ENCODE data around the gene EREG. TPM values are rescaled to one million over a fixed set of nuclear protein-coding genes. Genes with fewer than 3 reads are reported as not detected.

The EREG gene
- total and polyA plus RNA-seq, 2 of the 8 experiments (the other 6 are each of a cell fraction or from before 2014, with no cell fraction given): not detected

GRCh38 chr4:74397748-74398426 lies 32.9 kb downstream of the EREG start:
- DNase-seq (ENCODE audit: low read depth in 1 of 2, low spot score in 2 of 2) (no peak), FAIRE-seq (no peak)
- ChIA-PET CTCF (ENCODE audit: partially characterized antibody) (interaction anchor here (1.3 kb wide), 1 partner anchor 22 kb away, joined by 5 read pairs; no protein-coding TSS in a partner anchor), POLR2A (ENCODE audit: partially characterized antibody) (no interaction called here)
- Histone ChIP-seq H3K14ac (ENCODE audit: insufficient read length) (no peak overlapping the region), H3K27me3 (replicated peaks in 1 of 4; ENCODE audit: control insufficient read depth in 3 of 4, extremely low read depth in 1 of 4, insufficient read depth in 3 of 4, low read length in 3 of 4) (no peaks in the 10 kb centered on the region), H3K79me1 (ENCODE audit: low read depth, low read length) (no peaks in the 10 kb centered on the region), H4K5ac (ENCODE audit: insufficient read length, low read depth, low read length) (no peak overlapping the region), H2BK12ac (ENCODE audit: low read depth, low read length) (no peak overlapping the region), H3K23ac (ENCODE audit: insufficient read length) (no peak overlapping the region), H3K79me2 (ENCODE audit: control insufficient read depth in 1 of 2, insufficient read depth in 2 of 2, low read length in 2 of 2) (no peaks in the 10 kb centered on the region), H2BK120ac (replicated peaks; ENCODE audit: low read depth, low read length) (no peak overlapping the region), H2BK20ac (ENCODE audit: low read length) (no peak overlapping the region), H4K8ac (ENCODE audit: extremely low read depth, insufficient read depth, low read length) (no peak overlapping the region), H2BK5ac (ENCODE audit: low read depth, low read length) (no peak overlapping the region), H3K18ac (ENCODE audit: extremely low read depth, low read length) (no peak overlapping the region), H4K20me1 (replicated peaks in 1 of 2; ENCODE audit: control insufficient read depth in 1 of 2, insufficient read depth in 2 of 2, low read length in 2 of 2) (no peaks in the 10 kb centered on the region), H2AK5ac (ENCODE audit: low read depth, low read length) (no peak overlapping the region), H3K4me1 (replicated peaks in 1 of 4; ENCODE audit: control insufficient read depth in 3 of 4, insufficient read depth in 4 of 4, low read length in 3 of 4) (no peaks in the 10 kb centered on the region), H3K4ac (replicated peaks; ENCODE audit: insufficient read length, low read depth, low read length) (no peak overlapping the region), H2AFZ (ENCODE audit: low read length) (no peak overlapping the region; the same call in 1 of the 2 replicates), H3K27ac (ENCODE audit: low read depth, low read length) (no peak overlapping the region), H3K56ac (replicated peaks; ENCODE audit: insufficient read length, low read depth, low read length) (no peak overlapping the region), H3K4me2 (ENCODE audit: insufficient read depth in 1 of 2, low read depth in 2 of 2, low read length in 2 of 2) (no peak overlapping the region), H4K91ac (replicated peaks; ENCODE audit: insufficient read length, low read length) (no peak overlapping the region), H2BK15ac (ENCODE audit: low read length) (no peak overlapping the region), H3K4me3 (ENCODE audit: extremely low read depth in 1 of 4, insufficient read depth in 2 of 4, low read depth in 3 of 4, low read length in 4 of 4) (no peak overlapping the region), H3K9ac (replicated peaks in 1 of 4; ENCODE audit: extremely low read depth in 1 of 4, low read depth in 3 of 4, low read length in 3 of 4) (no peak overlapping the region), H3K36me3 (ENCODE audit: control insufficient read depth in 2 of 4, insufficient read depth in 4 of 4, low read length in 3 of 4) (no peaks in the 10 kb centered on the region), H3K23me2 (ENCODE audit: low read depth, low read length) (no peaks in the 10 kb centered on the region), H3K9me3 (ENCODE audit: insufficient read depth in 2 of 2, low read depth in 1 of 2, low read length in 1 of 2) (peaks cover 0 to 2% of the 10 kb centered on the region in 2 experiments; a peak in 1 of 4 replicates)
- TF ChIP-seq RNF2 (IDR thresholded peaks at IDR 0.05; ENCODE audit: borderline replicate concordance, low read depth, low read length, missing control alignments, poor library complexity, severe bottlenecking): no peak
- no peak for TF ChIP-seq TAF1 (IDR thresholded peaks at IDR 0.05; ENCODE audit: low read depth, low read length)
- TF ChIP-seq SRF (IDR thresholded peaks at IDR 0.05; ENCODE audit: low read depth, low read length): no peak
- no peak for TF ChIP-seq FOSL1 (IDR thresholded peaks at IDR 0.05; ENCODE audit: insufficient read depth, low read depth, low read length)
- WGBS, 2 experiments (ENCODE audit: extremely low coverage in 1 of 2, insufficient coverage in 1 of 2, insufficient read length in 1 of 2, insufficient replicate concordance in 2 of 2, low coverage in 1 of 2, low lambda C conversion rate in 2 of 2, missing lambda C conversion rate in 1 of 2): 77% methylated on average over 6 of the region's 6 CpGs; no CpG with 5 or more reads in 1 of the 2 experiments
